ENCODE measurements around the gene SORCS2.

GRCh38 chr4:7260569-7260968 is 68.2 kb downstream of the SORCS2 start:
- TF ChIP-seq, protein P1, sequence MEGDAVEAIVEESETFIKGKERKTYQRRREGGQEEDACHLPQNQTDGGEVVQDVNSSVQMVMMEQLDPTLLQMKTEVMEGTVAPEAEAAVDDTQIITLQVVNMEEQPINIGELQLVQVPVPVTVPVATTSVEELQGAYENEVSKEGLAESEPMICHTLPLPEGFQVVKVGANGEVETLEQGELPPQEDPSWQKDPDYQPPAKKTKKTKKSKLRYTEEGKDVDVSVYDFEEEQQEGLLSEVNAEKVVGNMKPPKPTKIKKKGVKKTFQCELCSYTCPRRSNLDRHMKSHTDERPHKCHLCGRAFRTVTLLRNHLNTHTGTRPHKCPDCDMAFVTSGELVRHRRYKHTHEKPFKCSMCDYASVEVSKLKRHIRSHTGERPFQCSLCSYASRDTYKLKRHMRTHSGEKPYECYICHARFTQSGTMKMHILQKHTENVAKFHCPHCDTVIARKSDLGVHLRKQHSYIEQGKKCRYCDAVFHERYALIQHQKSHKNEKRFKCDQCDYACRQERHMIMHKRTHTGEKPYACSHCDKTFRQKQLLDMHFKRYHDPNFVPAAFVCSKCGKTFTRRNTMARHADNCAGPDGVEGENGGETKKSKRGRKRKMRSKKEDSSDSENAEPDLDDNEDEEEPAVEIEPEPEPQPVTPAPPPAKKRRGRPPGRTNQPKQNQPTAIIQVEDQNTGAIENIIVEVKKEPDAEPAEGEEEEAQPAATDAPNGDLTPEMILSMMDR (conservative IDR thresholded peaks at IDR 0.05; ENCODE audit: low read length), result no peak
- no peak for TF ChIP-seq EZH2phosphoT487 (IDR thresholded peaks at IDR 0.05; ENCODE audit: borderline replicate concordance, low read depth, low read length)

Measured in OCI-LY7 (cell line).